Naive thymus-derived CD8-positive, alpha-beta T cell (primary cell): ENCODE results near the gene TRMT11. TPM values are rescaled to one million over a fixed set of nuclear protein-coding genes. Genes with fewer than 3 reads are reported as not detected.

Experiments
- ATAC-seq, 2 donors: fragments of 150-1000 bp; cut with Tn5 transposase in 1 of 2; sonication (Bioruptor Pico), chemical (Tn5 transposase) in 1 of 2; 1 replicate in 1 of 2; 2 replicates in 1 of 2; pipeline ENCODE4 v1.10.0; 2021; ENCODE audit warnings: mild to moderate bottlenecking in 2 of 2, moderate library complexity in 2 of 2
- POLR2A ChIA-PET: fragments of 350-600 bp; sonication (Branson Sonifier 250); formaldehyde crosslinking; loops from one replicate; lab custom pipeline; 2021; ENCODE audit warnings: antibody characterized with exemption; lab: Charles Lee
- DNase-seq, 10 donors: peaks; one replicate each; pipeline versions ENCODE4 v3.0.0 to v3.0.0-alpha.2; 2020 to 2022
- H3K27ac Mint-ChIP-seq, 10 donors: one replicate each; pipeline ENCODE4 v1.8.0; 2020 to 2022; ENCODE audit warnings: mild to moderate bottlenecking in 10 of 10, mixed read lengths in 10 of 10, moderate library complexity in 4 of 10, inconsistent platforms in 1 of 10
- H3K27me3 Mint-ChIP-seq, 5 donors: one replicate each; pipeline ENCODE4 v1.8.0; 2021 to 2022; ENCODE audit warnings: mixed read lengths in 5 of 5
- H3K36me3 Mint-ChIP-seq, 3 donors: one replicate each; pipeline ENCODE4 v1.8.0; 2020 to 2022; ENCODE audit warnings: mixed read lengths in 3 of 3, mild to moderate bottlenecking in 2 of 3, inconsistent platforms in 1 of 3
- H3K4me1 Mint-ChIP-seq, 4 donors: one replicate each; pipeline ENCODE4 v1.8.0; 2021 to 2022; ENCODE audit warnings: mixed read lengths in 4 of 4
- H3K4me3 Mint-ChIP-seq, 10 donors: one replicate each; pipeline ENCODE4 v1.8.0; 2020 to 2022; ENCODE audit warnings: mild to moderate bottlenecking in 10 of 10, mixed read lengths in 10 of 10, moderate library complexity in 6 of 10, inconsistent platforms in 1 of 10
- H3K9me3 Mint-ChIP-seq, 9 donors: one replicate each; pipeline ENCODE4 v1.8.0; 2020 to 2022; ENCODE audit warnings: mixed read lengths in 9 of 9, mild to moderate bottlenecking in 3 of 9, inconsistent platforms in 1 of 9, moderate library complexity in 1 of 9
- polyA plus RNA-seq, 3 donors: library from polyadenylated mRNA; unstranded; fragments of 300-500 nt; fragmentation: Illumina TruSeq; gene quantifications; one replicate each; pipeline ENCODE4 v1.2.3, GENCODE V29; 2021
- total RNA-seq, 8 experiments: library from RNA in 2 of 8; stranded (reverse) in 2 of 8; gene quantifications; one replicate each; pipeline ENCODE4 v1.2.3 and lab custom pipeline; 2021 to 2026

Gene TRMT11
- 10 to 100 TPM; 27.3 to 27.9 TPM for total RNA-seq
- polyA plus RNA-seq, result 10 to 100 TPM in 1 of 3 donors, 1 to 10 TPM in 2; 9.4 to 16.1 (median 9.9) TPM
- 25.0 to 56.8 (median 44.4) reads per million in 6 experiments for total RNA-seq (lab: John Stamatoyannopoulos, UW)

GRCh38 chr6:125986301-125987025, at the start of gene TRMT11:
TSS of gene TRMT11 (plus strand) at chr6:125986540. CDS start at chr6:125986551, 11 bp downstream.
- peaks cover 2 to 18% (median 11%) of the 10 kb centered on the region in 4 donors for H3K4me1 Mint-ChIP-seq
- peaks cover 0 to 4% (median 0%) of the 10 kb centered on the region in 3 donors for H3K36me3 Mint-ChIP-seq
- peak; percentile 66 to 91 (median 78) for DNase-seq
- peak within 1 kb of the TSS in 3 of 10 donors; percentile 13 to 26 (median 17) for H3K27ac Mint-ChIP-seq
- H3K4me3 Mint-ChIP-seq, result peak within 1 kb of the TSS in 6 of 10 donors; percentile 4 to 54 (median 36)
- no peaks in the 10 kb centered on the region for H3K27me3 Mint-ChIP-seq
- ATAC-seq, result peak; percentile 93 to 98
- H3K9me3 Mint-ChIP-seq, result no peaks in the 10 kb centered on the region
- POLR2A ChIA-PET, result interaction anchor here (0.6 to 2.9 kb wide), 13 partner anchors 9 to 1281 kb away, joined by 3 to 39 read pairs (median 6); partner anchors contain the start of genes HDDC2, HINT3, NCOA7 and RNF146

- no peaks in the 10 kb centered on the region for H3K9me3 Mint-ChIP-seq
- H3K27ac Mint-ChIP-seq, result no peak overlapping the region
- DNase-seq (no peak), ATAC-seq (no peak)
- POLR2A ChIA-PET, result no interaction called here
- H3K4me1 Mint-ChIP-seq, result no peaks in the 10 kb centered on the region
- no peak overlapping the region for H3K4me3 Mint-ChIP-seq
- peaks cover 0 to 1% (median 0%) of the 10 kb centered on the region in 3 donors for H3K36me3 Mint-ChIP-seq
- H3K27me3 Mint-ChIP-seq, result peaks cover 5 to 19% (median 13%) of the 10 kb centered on the region in 5 donors
Observed at GRCh38 chr6:125939026-125939425, 47.3 kb upstream of the TRMT11 start.

GRCh38 chr6:125939791-125940190, 46.5 kb upstream of the TRMT11 start:
- peaks cover 5 to 19% (median 13%) of the 10 kb centered on the region in 5 donors for H3K27me3 Mint-ChIP-seq
- H3K9me3 Mint-ChIP-seq, result no peaks in the 10 kb centered on the region
- no peak overlapping the region for H3K4me3 Mint-ChIP-seq
- DNase-seq (no peak), ATAC-seq (no peak)
- POLR2A ChIA-PET, result no interaction called here
- H3K27ac Mint-ChIP-seq, result no peak overlapping the region
- H3K36me3 Mint-ChIP-seq, result peaks cover 0 to 1% (median 0%) of the 10 kb centered on the region in 3 donors
- no peaks in the 10 kb centered on the region for H3K4me1 Mint-ChIP-seq

- peaks cover 5 to 19% (median 13%) of the 10 kb centered on the region in 5 donors for H3K27me3 Mint-ChIP-seq
- DNase-seq (no peak), ATAC-seq (no peak)
- H3K36me3 Mint-ChIP-seq, result peaks cover 0 to 1% (median 0%) of the 10 kb centered on the region in 3 donors
- no peaks in the 10 kb centered on the region for H3K4me1 Mint-ChIP-seq
- POLR2A ChIA-PET, result no interaction called here
- H3K27ac Mint-ChIP-seq, result no peak overlapping the region
- no peak overlapping the region for H3K4me3 Mint-ChIP-seq
- H3K9me3 Mint-ChIP-seq, result no peaks in the 10 kb centered on the region
Observed at GRCh38 chr6:125940247-125941041, 45.9 kb upstream of the TRMT11 start.

- Mint-ChIP-seq H3K4me3 (no peak overlapping the region), H3K9me3 (no peaks in the 10 kb centered on the region), H3K27me3 (peaks cover 5 to 19% (median 13%) of the 10 kb centered on the region in 5 donors), H3K36me3 (no peaks in the 10 kb centered on the region), H3K27ac (no peak overlapping the region), H3K4me1 (no peaks in the 10 kb centered on the region)
- DNase-seq, result no peak
- POLR2A ChIA-PET, result no interaction called here
- ATAC-seq, result no peak
Observed at GRCh38 chr6:125942672-125943527, 43.4 kb upstream of the TRMT11 start.

GRCh38 chr6:125943528-125944433, 42.6 kb upstream of the TRMT11 start:
- peaks cover 5 to 19% (median 13%) of the 10 kb centered on the region in 5 donors for H3K27me3 Mint-ChIP-seq

GRCh38 chr6:125944434-125944816, 41.9 kb upstream of the TRMT11 start:
- Mint-ChIP-seq H3K4me1 (no peaks in the 10 kb centered on the region), H3K27me3 (peaks cover 2 to 14% (median 13%) of the 10 kb centered on the region in 5 donors), H3K36me3 (no peaks in the 10 kb centered on the region), H3K27ac (no peak overlapping the region), H3K4me3 (no peak overlapping the region), H3K9me3 (no peaks in the 10 kb centered on the region)
- POLR2A ChIA-PET, result no interaction called here
- DNase-seq (no peak), ATAC-seq (no peak)

More at GRCh38 chr6:125943528-125944433, 42.6 kb upstream of the TRMT11 start:
- no peak overlapping the region for H3K4me3 Mint-ChIP-seq
- H3K27ac Mint-ChIP-seq, result no peak overlapping the region
- ATAC-seq, result no peak
- H3K36me3 Mint-ChIP-seq, result no peaks in the 10 kb centered on the region
- POLR2A ChIA-PET, result no interaction called here
- no peak for DNase-seq
- no peaks in the 10 kb centered on the region for H3K9me3 Mint-ChIP-seq
- no peaks in the 10 kb centered on the region for H3K4me1 Mint-ChIP-seq

GRCh38 chr6:125944896-125945295, 41.4 kb upstream of the TRMT11 start:
- Mint-ChIP-seq H3K27me3 (peaks cover 2 to 13% (median 10%) of the 10 kb centered on the region in 5 donors), H3K4me1 (no peaks in the 10 kb centered on the region), H3K36me3 (no peaks in the 10 kb centered on the region), H3K9me3 (no peaks in the 10 kb centered on the region), H3K27ac (no peak overlapping the region), H3K4me3 (no peak overlapping the region)
- POLR2A ChIA-PET, result no interaction called here
- no peak for ATAC-seq
- no peak for DNase-seq

- Mint-ChIP-seq H3K4me1 (no peaks in the 10 kb centered on the region), H3K27me3 (peaks cover 2 to 13% (median 10%) of the 10 kb centered on the region in 5 donors), H3K4me3 (no peak overlapping the region), H3K27ac (no peak overlapping the region), H3K36me3 (no peaks in the 10 kb centered on the region), H3K9me3 (no peaks in the 10 kb centered on the region)
- POLR2A ChIA-PET, result no interaction called here
- DNase-seq (no peak), ATAC-seq (no peak)
Observed at GRCh38 chr6:125945378-125946141, 40.8 kb upstream of the TRMT11 start.

- Mint-ChIP-seq H3K4me1 (no peaks in the 10 kb centered on the region), H3K4me3 (no peak overlapping the region), H3K27me3 (peaks cover 6 to 21% (median 14%) of the 10 kb centered on the region in 5 donors), H3K36me3 (no peaks in the 10 kb centered on the region), H3K27ac (no peak overlapping the region), H3K9me3 (no peaks in the 10 kb centered on the region)
- no peak for DNase-seq
- no peak for ATAC-seq
- POLR2A ChIA-PET, result interaction anchor here (1.3 kb wide), 1 partner anchor 8 kb away, joined by 3 read pairs; the partner anchor contains the start of gene HINT3
Observed at GRCh38 chr6:125947615-125948014, 38.7 kb upstream of the TRMT11 start.

- Mint-ChIP-seq H3K4me3 (no peak overlapping the region), H3K9me3 (no peaks in the 10 kb centered on the region), H3K27ac (peak overlapping the region in 1 of 10 donors; percentile 2), H3K4me1 (no peaks in the 10 kb centered on the region), H3K27me3 (peaks cover 6 to 17% (median 11%) of the 10 kb centered on the region in 5 donors), H3K36me3 (no peaks in the 10 kb centered on the region)
- ATAC-seq (no peak), DNase-seq (no peak)
- POLR2A ChIA-PET, result no interaction called here
Observed at GRCh38 chr6:125948455-125948854, 37.9 kb upstream of the TRMT11 start.
